ENCODE measurements around the gene MPP2.
"Not testable (repeated sequence)": the region's sequence is repeated elsewhere in the genome, so short reads cannot be mapped to it uniquely, and the experiment has no call there.

The MPP2 gene

GRCh38 chr17:43873815-43874214 lies 33.5 kb downstream of the MPP2 start:
- DNase-seq: no peak

- no peak for DNase-seq
Observed at GRCh38 chr17:43873091-43873490, 34.2 kb downstream of the MPP2 start.

GRCh38 chr17:43871946-43872690 lies 35.2 kb downstream of the MPP2 start:
- no peak for DNase-seq

GRCh38 chr17:43869031-43869430 lies 38.3 kb downstream of the MPP2 start:
- DNase-seq: not testable (repeated sequence)

GRCh38 chr17:43868226-43868994 lies 38.9 kb downstream of the MPP2 start:
- no peak for DNase-seq

GRCh38 chr17:43864161-43864984 lies 43.0 kb downstream of the MPP2 start:
- no peak for DNase-seq

- no peak for DNase-seq
Observed at GRCh38 chr17:43861960-43862359, 45.4 kb downstream of the MPP2 start.

GRCh38 chr17:43860927-43861622 lies 46.3 kb downstream of the MPP2 start:
- no peak for DNase-seq

- no peak for DNase-seq
Observed at GRCh38 chr17:43860077-43860725, 47.1 kb downstream of the MPP2 start.

- DNase-seq: no peak
Observed at GRCh38 chr17:43857957-43858600, 49.3 kb downstream of the MPP2 start.

GRCh38 chr17:43857141-43857540 lies 50.2 kb downstream of the MPP2 start:
- no peak for DNase-seq

- no peak for DNase-seq
Observed at GRCh38 chr17:43856141-43856540, 51.2 kb downstream of the MPP2 start.

GRCh38 chr17:43855061-43855460 lies 52.3 kb downstream of the MPP2 start:
- DNase-seq: no peak

GRCh38 chr17:43854498-43854897 lies 52.8 kb downstream of the MPP2 start:
- DNase-seq: no peak

- DNase-seq: no peak
Observed at GRCh38 chr17:43853546-43853945, 53.8 kb downstream of the MPP2 start.

- DNase-seq: no peak
Observed at GRCh38 chr17:43852571-43852970, 54.8 kb downstream of the MPP2 start.

GRCh38 chr17:43849116-43849515 lies 58.2 kb downstream of the MPP2 start:
- DNase-seq: no peak

GRCh38 chr17:43848601-43849000 lies 58.7 kb downstream of the MPP2 start:
- no peak for DNase-seq

GRCh38 chr17:43846963-43847371 lies 60.4 kb downstream of the MPP2 start, which contains the start of gene CD300LG:
CD300LG (plus strand) TSS chr17:43847176; CDS start chr17:43847217, 41 bp downstream.
- DNase-seq: no peak

GRCh38 chr17:43846221-43846712 lies 61.1 kb downstream of the MPP2 start:
- no peak for DNase-seq

GRCh38 chr17:43845766-43846165 lies 61.6 kb downstream of the MPP2 start:
- no peak for DNase-seq
